ENCODE measurements around the gene PSMD5. TPM values are rescaled to one million over a fixed set of nuclear protein-coding genes. Genes with fewer than 3 reads are reported as not detected.
A peak's percentile ranks its signal among the peaks of the same experiment; 100 is the strongest.

The PSMD5 gene
- total RNA-seq, 1 experiment from 2014 or later: 68.1 TPM

DNA sequence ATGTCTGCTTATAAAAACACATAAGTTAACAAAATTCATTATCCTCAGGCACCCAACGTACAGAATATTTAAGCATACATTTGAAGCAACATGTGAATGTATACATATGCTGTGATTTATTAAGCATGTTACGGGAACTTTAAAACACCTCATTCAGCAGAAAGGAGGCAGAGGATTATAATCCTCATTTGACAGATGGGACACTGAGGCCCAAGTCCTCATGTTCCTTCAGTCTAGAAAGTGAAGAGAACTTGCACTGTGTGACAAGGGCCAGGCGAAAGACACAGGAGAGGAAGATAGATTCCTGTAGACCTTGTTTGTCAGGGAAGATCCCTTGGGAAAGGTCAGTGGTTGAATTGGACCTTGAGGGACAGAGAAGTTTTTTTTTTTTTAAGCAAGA is 7.6 kb upstream of the PSMD5 start:
- Histone ChIP-seq H3K9me3 (no peaks in the 10 kb centered on the region), H3K27me3 (replicated peaks; ENCODE audit: control insufficient read depth, insufficient read depth, low read length) (no peaks in the 10 kb centered on the region), H3K36me3 (ENCODE audit: control insufficient read depth, insufficient read depth, low read length) (no peaks in the 10 kb centered on the region), H3K4me3 (ENCODE audit: low read depth, low read length) (no peak overlapping the region), H3K4me1 (peaks cover 19% of the 10 kb centered on the region)
- DNase-seq: no peak
- Mint-ChIP-seq H3K27ac (ENCODE audit: unreplicated experiment) (no peak overlapping the region), H3K4me3 (ENCODE audit: unreplicated experiment) (no peak overlapping the region), H3K27me3 (ENCODE audit: insufficient read depth, unreplicated experiment) (no peaks in the 10 kb centered on the region), H3K36me3 (ENCODE audit: insufficient read depth, unreplicated experiment) (no peaks in the 10 kb centered on the region), H3K9me3 (ENCODE audit: unreplicated experiment) (no peaks in the 10 kb centered on the region), H3K4me1 (ENCODE audit: low read depth, unreplicated experiment) (peaks cover 27% of the 10 kb centered on the region)
- ChIA-PET POLR2A (no interaction called here), CTCF (no interaction called here)
- TF ChIP-seq, protein P1, sequence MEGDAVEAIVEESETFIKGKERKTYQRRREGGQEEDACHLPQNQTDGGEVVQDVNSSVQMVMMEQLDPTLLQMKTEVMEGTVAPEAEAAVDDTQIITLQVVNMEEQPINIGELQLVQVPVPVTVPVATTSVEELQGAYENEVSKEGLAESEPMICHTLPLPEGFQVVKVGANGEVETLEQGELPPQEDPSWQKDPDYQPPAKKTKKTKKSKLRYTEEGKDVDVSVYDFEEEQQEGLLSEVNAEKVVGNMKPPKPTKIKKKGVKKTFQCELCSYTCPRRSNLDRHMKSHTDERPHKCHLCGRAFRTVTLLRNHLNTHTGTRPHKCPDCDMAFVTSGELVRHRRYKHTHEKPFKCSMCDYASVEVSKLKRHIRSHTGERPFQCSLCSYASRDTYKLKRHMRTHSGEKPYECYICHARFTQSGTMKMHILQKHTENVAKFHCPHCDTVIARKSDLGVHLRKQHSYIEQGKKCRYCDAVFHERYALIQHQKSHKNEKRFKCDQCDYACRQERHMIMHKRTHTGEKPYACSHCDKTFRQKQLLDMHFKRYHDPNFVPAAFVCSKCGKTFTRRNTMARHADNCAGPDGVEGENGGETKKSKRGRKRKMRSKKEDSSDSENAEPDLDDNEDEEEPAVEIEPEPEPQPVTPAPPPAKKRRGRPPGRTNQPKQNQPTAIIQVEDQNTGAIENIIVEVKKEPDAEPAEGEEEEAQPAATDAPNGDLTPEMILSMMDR (IDR thresholded peaks at IDR 0.05; ENCODE audit: insufficient read depth in 1 of 2, low read depth in 1 of 2, low read length in 1 of 2, severe bottlenecking in 1 of 2, unreplicated experiment in 1 of 2): no peak
- BruUV-seq (replicated peaks): no TSS peak
- intact Hi-C loops (cut with micrococcal nuclease; ENCODE audit: unreplicated experiment): no loop called here

DNA sequence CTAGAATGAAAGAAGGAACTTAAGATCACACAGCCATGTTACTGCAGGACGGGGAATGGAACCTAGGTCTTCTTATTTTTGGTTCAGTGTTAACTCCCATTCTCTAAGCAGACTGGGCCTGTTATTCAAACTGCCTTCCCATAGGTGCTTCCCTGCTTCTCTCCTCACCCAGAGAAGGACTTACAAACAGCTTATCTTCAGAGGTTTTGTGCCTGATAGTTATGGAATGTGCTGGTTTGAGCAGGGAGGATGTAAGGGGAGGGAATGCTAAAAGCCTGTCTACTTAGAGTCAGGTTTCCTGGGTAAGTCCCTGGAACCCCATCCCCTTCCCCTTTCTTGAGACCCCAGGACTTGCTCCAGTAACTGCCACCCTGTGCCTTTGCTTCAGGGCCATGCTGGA is 4.2 kb upstream of the PSMD5 start:
- POLR2A ChIA-PET: no interaction called here
- DNase-seq: no peak
- TF ChIP-seq, protein P1 (IDR thresholded peaks at IDR 0.05; ENCODE audit: insufficient read depth in 1 of 2, low read depth in 1 of 2, low read length in 1 of 2, severe bottlenecking in 1 of 2, unreplicated experiment in 1 of 2): no peak
- Histone ChIP-seq H3K9me3 (no peaks in the 10 kb centered on the region), H3K36me3 (ENCODE audit: control insufficient read depth, insufficient read depth, low read length) (no peaks in the 10 kb centered on the region), H3K4me1 (peaks cover 21% of the 10 kb centered on the region), H3K4me3 (ENCODE audit: low read depth, low read length) (no peak overlapping the region), H3K27me3 (replicated peaks; ENCODE audit: control insufficient read depth, insufficient read depth, low read length) (no peaks in the 10 kb centered on the region)
- Mint-ChIP-seq H3K36me3 (ENCODE audit: insufficient read depth, unreplicated experiment) (peaks cover 19% of the 10 kb centered on the region), H3K9me3 (ENCODE audit: unreplicated experiment) (no peaks in the 10 kb centered on the region), H3K4me3 (ENCODE audit: unreplicated experiment) (no peak overlapping the region), H3K27me3 (ENCODE audit: insufficient read depth, unreplicated experiment) (no peaks in the 10 kb centered on the region), H3K4me1 (ENCODE audit: low read depth, unreplicated experiment) (peaks cover 26% of the 10 kb centered on the region), H3K27ac (ENCODE audit: unreplicated experiment) (peak overlapping the region; percentile 61)
- no TSS peak for BruUV-seq (replicated peaks)
- CTCF ChIA-PET: interaction anchor here (1.0 kb wide), 1 partner anchor 139 kb away, joined by 4 read pairs; no protein-coding TSS in a partner anchor
- intact Hi-C loops (cut with micrococcal nuclease; ENCODE audit: unreplicated experiment): no loop called here

DNA sequence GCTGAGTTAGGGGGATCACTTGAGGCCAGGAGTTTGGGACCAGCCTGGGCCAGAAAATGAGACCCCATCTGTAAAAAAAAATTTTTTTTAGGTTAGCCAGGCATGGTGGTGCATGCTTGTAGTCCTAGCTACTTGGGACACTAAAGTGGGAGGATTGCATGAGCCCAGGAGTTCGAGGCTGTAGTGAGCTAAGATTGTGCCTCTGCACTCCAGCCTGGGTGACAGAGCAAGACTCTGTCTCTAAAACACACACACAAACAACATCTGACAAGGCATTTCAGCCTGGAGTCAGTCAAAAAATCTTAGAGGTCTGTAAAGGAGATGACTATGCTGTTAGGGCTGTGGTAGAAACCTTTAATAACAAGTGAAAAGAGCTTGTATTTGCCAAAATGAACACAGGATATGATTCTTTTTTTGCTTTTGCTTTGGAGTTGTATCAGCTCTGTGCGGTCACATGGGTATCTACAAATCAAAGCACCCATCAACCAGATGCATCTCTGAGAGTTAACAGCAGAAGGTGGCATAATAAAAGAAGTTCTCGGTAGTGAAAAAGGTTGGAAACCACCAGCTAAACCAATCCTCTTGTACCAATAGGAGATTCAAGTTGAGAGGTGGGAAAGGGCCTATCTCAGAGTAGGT is 3.6 kb upstream of the PSMD5 start:
- no peak overlapping the region for H3K4me3 Mint-ChIP-seq (ENCODE audit: unreplicated experiment)
- CTCF ChIA-PET: interaction anchor here (1.0 kb wide), 1 partner anchor 140 kb away, joined by 4 read pairs; no protein-coding TSS in a partner anchor
- peak overlapping the region; percentile 61 for H3K27ac Mint-ChIP-seq (ENCODE audit: unreplicated experiment)
- H3K36me3 Mint-ChIP-seq (ENCODE audit: insufficient read depth, unreplicated experiment): peaks cover 19% of the 10 kb centered on the region
- intact Hi-C loops (cut with micrococcal nuclease; ENCODE audit: unreplicated experiment): no loop called here
- H3K4me3 ChIP-seq (ENCODE audit: low read depth, low read length): no peak overlapping the region
- no peaks in the 10 kb centered on the region for H3K36me3 ChIP-seq (ENCODE audit: control insufficient read depth, insufficient read depth, low read length)
- H3K9me3 ChIP-seq: no peaks in the 10 kb centered on the region
- no peaks in the 10 kb centered on the region for H3K27me3 Mint-ChIP-seq (ENCODE audit: insufficient read depth, unreplicated experiment)
- DNase-seq: no peak
- peaks cover 16% of the 10 kb centered on the region for H3K4me1 ChIP-seq
- no peaks in the 10 kb centered on the region for H3K27me3 ChIP-seq (replicated peaks; ENCODE audit: control insufficient read depth, insufficient read depth, low read length)
- peaks cover 30% of the 10 kb centered on the region for H3K4me1 Mint-ChIP-seq (ENCODE audit: low read depth, unreplicated experiment)
- POLR2A ChIA-PET: no interaction called here
- no peaks in the 10 kb centered on the region for H3K9me3 Mint-ChIP-seq (ENCODE audit: unreplicated experiment)
- BruUV-seq (replicated peaks): no TSS peak
- TF ChIP-seq, protein P1 (IDR thresholded peaks at IDR 0.05; ENCODE audit: insufficient read depth in 1 of 2, low read depth in 1 of 2, low read length in 1 of 2, severe bottlenecking in 1 of 2, unreplicated experiment in 1 of 2): no peak
